Mammary epithelial cell (primary cell): ENCODE measurements around the gene TBL1X.

Experiments used
- EZH2 ChIP-seq: IDR thresholded peaks from 2 replicates; pipeline ENCODE4 v1.6.1; 2012; ENCODE audit warnings: low read length, inconsistent platforms, borderline replicate concordance
- TF ChIP-seq, protein P1 (sequence below), 2 donors: IDR thresholded peaks in 1 of 2; conservative IDR thresholded peaks in 1 of 2; 2 replicates each; pipeline ENCODE4 v1.5.1; 2011 to 2012; ENCODE audit warnings: inconsistent platforms in 2 of 2, low read length in 2 of 2, mild to moderate bottlenecking in 2 of 2, control low read depth in 1 of 2, low read depth in 1 of 2; ENCODE audit not compliant: insufficient read depth in 1 of 2; ENCODE audit errors: extremely low read depth in 1 of 2

DNA sequence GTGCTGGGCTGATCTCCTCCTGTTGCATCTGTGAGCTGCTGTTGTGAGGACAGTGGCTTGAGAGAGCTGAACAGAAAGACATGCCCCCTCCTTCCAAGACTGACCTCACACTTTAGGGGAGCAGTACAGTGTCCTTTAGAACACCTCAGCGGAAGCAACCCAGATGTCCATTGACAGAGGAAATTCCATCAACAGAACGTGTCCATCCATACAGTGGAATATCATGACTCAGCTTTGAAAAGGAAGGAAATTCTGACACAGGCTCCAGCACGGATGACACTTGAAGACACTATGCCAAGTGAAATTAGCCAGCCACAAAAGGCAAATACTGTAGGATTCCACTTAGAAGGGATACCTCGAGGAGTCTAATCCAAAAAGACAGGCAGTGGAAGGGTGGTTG, 197.3 kb downstream of the TBL1X start:
- TF ChIP-seq, protein P1, sequence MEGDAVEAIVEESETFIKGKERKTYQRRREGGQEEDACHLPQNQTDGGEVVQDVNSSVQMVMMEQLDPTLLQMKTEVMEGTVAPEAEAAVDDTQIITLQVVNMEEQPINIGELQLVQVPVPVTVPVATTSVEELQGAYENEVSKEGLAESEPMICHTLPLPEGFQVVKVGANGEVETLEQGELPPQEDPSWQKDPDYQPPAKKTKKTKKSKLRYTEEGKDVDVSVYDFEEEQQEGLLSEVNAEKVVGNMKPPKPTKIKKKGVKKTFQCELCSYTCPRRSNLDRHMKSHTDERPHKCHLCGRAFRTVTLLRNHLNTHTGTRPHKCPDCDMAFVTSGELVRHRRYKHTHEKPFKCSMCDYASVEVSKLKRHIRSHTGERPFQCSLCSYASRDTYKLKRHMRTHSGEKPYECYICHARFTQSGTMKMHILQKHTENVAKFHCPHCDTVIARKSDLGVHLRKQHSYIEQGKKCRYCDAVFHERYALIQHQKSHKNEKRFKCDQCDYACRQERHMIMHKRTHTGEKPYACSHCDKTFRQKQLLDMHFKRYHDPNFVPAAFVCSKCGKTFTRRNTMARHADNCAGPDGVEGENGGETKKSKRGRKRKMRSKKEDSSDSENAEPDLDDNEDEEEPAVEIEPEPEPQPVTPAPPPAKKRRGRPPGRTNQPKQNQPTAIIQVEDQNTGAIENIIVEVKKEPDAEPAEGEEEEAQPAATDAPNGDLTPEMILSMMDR (conservative IDR thresholded peaks at IDR 0.05 in 1 of 2, IDR thresholded peaks at IDR 0.05 in 1 of 2; ENCODE audit: extremely low read depth in 1 of 2, insufficient read depth in 1 of 2, low read depth in 1 of 2, low read length in 2 of 2) = no peak
- TF ChIP-seq EZH2 = no peak
